ENCODE data around the gene SLC2A10.

Gene SLC2A10

DNA sequence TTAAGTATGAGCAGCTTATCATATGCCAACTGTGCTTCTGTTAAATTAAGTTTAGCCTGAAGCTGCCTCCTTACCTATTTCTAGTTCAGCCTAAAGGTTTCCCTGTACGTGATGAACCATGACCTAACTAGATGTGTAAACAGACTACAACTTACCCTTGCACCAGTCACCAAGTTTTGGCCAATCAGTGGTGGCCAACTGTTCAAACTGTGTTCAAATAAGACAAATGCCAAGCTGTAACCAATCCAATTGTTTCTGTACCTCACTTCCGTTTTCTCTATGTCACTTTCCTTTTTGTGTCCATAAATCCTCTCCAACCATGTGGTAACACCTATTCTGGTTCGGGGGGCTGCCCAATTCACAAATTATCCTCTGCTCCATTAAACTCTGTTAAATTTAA is 6.0 kb upstream of the SLC2A10 start:
- DNase-seq: no peak

GRCh38 chr20:46704714-46705377 is 4.6 kb upstream of the SLC2A10 start:
- no peak for DNase-seq

DNA sequence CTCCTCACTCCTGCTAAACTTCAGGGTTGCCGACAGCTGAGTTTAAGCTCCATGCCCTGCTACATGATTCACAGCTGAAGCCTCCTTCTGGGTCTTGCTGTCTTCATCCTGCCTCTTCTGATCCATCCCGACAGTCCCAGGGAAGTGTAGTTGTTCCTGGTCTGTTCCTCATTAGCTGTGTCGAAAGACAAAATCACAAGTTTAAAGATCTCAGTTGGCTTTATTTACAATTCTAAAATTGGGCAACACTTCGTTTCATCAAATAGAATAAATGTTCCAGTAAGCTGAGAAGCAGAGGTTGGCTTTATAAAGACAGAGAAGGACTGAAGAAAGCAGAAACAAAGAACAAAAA is 4.1 kb upstream of the SLC2A10 start:
- no peak for DNase-seq

GRCh38 chr20:46706242-46706641 is 3.2 kb upstream of the SLC2A10 start:
- no peak for DNase-seq

- DNase-seq: peak; percentile 64 to 69
Observed at GRCh38 chr20:46708172-46708860, 1.1 kb upstream of the SLC2A10 start.

DNA sequence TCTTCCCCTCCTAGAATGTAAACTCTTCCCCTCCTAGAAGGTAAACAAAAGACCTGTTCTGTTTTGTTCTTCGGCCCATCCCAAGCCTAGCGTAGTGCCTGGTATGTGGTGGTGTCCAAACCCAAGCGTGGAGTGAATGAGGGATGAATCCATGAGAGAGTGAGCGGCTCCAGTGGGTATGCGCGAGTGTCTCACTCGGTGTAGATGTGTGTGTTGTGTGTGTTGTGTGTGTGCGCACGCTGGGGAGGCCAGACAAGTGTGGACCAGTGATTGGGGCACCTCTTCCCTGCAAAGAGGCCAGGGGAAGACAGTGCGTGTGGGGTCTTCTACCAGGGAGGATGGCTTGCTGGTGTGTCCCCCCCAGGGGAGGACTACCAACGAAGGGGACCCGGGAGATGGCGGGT is 392 bp upstream of the SLC2A10 start:
- DNase-seq: no peak

DNA sequence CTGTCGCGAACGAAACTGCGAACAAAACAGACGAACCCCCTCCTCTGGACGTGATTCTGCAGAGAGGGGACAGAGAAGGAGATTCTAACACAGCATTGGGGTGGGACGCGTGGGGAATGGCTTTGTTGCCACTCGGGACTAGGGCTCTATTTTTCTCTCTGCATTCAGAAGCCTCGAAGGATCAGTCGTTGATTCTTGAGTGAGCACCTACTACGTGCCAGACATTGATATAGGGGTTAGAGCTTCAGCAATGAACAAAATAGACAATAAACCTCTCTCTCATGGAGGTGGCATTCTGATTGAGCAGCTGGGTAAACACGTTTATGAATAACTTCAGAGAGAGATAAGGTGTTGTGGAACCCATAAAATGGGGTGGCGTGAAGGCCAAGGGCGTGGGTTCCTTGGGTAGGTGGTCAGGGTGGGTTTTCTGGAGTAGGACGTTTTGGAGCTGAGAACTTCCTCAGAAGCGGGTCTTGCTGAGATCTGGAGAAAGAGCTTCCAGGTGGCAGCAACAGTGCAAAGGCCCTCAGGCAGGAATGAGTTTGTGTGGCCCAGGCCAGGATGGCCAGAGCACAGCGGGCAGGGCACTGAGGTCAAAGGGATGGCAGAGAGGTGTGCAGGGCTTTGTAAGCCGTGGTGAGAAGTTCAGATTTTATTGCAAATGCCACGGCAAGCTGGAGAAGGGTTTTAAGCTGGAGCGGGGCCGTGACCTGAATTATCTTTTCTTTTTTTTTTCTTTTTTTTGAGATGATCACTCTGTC is 884 bp downstream of the SLC2A10 start:
- no peak for DNase-seq

DNA sequence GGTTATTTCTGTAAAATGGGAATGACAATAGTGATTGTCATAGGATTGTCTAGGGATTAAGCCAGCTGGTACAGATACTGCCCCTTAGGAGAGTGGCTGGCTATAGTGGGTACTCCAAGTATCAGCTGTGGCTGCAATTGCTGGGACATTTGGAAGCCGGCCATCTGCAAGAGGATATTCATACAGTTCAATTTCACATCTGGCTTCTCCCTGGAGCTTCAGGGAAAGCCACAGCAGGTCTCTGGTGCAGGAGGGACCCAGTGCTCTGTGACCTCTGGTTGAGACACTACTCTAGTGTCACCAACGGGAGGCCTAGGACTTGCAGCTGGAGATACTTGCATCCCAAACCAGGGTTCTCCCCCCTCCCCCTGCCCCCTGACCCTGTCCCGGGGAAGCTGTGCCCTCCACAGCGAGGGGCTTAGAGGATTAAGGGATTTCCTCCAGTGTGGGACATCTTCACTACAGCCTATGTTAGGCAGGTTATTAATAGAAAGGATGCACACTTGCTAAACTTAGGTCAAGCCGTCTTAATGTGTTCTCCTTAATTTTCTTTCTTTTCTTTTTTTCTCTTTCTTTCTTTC is 2.7 kb downstream of the SLC2A10 start:
- DNase-seq: no peak

GRCh38 chr20:46713957-46714834 is 4.7 kb downstream of the SLC2A10 start:
- no peak for DNase-seq

DNA sequence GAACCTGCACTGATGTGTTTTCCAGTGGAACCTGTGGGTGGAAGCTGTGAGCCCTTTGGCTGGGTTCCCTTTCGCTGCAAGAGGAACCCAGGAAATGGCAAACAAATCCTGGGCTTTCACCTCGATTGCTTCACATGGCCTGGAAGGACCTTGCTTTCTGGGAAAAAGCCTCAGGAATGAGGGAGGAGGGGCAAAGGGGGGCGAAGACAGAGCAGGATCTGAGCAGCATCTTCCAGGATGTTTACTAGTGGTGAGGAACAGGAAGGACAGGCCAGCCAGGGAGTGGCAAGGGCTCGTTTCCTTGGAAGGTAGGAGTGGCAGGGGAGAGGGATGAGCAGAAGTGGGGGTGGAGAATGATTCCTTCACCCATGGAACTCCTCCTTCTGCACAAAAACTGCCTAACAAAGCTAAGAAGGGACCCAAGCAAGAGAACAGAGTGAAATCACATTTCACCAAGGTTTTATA is 5.9 kb downstream of the SLC2A10 start:
- no peak for DNase-seq

DNA sequence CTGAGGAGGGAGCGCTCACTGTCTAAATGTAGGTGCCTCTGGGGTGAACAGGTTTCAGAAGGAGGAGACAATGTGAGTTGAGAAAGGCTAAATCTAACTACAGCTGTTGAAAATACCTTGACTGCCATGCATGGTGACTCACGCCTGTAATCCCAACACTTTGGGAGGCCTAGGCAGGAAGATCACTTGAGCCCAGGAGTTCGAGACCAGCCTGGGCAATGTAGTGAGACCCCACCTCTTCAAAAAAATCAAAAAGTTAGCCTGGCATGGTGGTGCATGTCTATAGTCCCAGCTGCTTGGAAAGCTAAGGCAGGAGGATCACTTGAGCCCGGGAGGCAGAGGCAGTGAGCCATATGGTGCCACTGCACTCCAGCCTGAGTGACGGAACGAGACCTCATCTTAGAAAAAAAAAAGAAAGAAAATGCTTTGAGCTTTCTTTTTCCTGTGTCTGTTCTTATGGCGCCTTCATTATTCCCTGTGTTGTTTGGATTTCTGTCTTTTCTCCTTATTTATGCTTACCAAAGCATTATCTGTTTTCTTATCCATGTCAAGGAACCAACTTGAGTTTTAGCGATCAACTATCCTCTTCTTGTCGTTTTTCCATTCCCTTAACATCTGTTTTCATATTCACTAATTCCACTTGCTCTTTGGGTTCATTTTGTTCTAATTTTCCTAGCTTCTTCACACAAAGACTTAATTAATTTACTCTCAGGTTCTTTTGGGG is 8.5 kb downstream of the SLC2A10 start:
- DNase-seq: no peak

DNA sequence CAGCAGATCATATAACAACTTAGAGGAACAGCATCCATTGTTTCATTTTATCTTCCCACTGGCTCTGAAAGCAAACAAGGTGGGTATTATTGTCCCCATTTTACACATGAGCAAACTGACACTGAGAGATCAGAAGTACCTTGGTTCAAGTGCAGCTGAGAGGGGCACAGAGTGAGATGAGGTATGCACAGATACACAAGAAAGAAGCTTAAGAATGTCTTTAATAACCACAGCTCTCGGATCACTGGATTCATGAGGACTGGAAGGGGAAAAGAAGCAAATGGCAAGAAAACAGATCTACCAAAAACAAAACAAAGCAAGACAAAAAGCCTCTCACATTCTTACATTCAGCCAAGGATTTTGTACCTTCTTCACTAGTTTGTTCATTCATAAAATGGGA is 10.6 kb downstream of the SLC2A10 start:
- DNase-seq: no peak

GRCh38 chr20:46720776-46721425 is 11.5 kb downstream of the SLC2A10 start:
- DNase-seq: no peak

DNA sequence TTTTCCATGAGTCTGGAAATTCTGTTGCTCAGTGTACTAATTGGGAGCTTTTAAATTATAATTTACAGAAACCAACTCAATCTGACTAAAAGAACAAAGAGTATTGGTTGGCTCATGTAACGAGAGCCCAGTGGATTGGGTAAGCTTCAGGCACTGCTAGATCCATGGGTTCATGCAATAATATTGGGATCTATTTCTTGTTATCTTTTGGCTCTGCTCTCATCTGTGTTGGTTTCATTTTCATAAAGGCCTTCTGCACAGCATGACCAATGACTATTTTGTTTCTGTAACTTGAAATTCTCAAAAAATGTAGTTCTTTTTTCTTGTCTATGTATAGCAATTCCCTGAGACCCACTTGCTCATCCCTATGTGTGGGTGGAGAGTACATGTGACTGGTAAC is 12.0 kb downstream of the SLC2A10 start:
- no peak for DNase-seq

- DNase-seq: no peak
Observed at GRCh38 chr20:46722450-46722849, 13.0 kb downstream of the SLC2A10 start.

DNA sequence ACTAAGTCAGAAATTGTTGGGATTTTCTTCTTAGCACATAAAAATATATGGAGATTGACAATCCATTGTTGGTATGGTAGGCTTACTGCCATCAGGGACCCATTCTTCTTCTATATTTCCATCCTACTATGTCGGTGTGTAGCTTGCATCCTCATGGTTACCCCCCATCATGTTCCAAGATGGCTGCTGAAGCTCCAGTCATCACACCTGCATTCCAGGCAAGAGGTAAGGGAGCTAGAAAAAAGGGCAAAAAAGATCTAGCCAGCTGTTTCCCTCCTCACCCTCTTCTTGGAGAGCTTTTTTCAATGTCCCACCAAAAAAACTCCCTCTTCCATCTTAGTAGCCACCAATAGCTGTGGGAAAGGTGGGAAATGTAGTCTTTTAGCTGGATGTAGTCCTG is 13.6 kb downstream of the SLC2A10 start:
- no peak for DNase-seq

DNA sequence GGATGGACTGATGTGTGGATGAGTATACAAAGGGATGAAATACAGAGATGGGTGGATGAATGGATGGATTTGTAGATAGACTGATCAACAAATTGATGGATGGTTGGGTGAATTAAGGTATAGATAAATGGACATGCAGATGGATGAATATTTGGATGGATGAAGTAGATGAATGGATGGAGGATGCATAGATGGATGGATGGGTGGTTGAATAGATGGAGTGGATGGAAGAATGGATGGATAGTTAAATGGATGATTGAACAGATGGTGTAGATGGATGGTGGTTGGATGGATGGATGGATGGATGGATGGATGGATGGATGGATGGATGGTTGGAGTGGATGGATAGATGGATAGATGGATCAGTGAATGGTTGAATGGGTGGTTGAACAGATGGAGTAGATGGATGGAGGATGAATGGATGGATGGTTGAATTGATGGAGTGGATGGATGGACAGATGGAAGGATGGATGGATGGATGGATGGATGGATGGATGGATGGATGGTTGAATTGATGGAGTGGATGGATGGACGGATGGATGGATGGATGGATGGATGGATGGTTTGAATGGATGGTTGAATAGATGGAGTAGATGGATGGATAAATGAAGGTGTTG is 15.0 kb downstream of the SLC2A10 start:
- DNase-seq: no peak

GRCh38 chr20:46725186-46726165 is 16.0 kb downstream of the SLC2A10 start:
- DNase-seq: no peak

DNA sequence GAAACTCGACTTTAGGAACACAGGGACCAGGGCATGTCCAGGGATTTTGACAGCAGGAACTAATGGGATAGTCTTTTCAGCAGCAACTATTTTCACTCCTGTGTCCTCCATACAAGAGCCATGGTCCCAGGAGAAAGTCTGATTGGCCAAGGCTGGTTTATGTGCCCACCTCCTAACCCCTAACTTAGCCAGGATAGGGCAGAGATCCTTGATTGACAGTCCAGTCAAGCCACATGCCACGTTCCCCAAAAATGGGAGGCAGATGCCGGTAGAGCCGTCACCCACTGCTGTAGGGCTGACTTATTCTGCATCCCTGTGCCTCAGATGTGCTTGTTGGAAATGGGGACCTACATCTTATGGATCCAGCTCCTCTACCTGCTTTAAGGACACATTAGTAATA is 22.3 kb downstream of the SLC2A10 start:
- DNase-seq: no peak

- DNase-seq: no peak
Observed at GRCh38 chr20:46735436-46735835, 26.0 kb downstream of the SLC2A10 start.
